GM12892 (cell line): ENCODE data around the gene OR8B12.

Experiments used
- POLR2A ChIP-seq: IDR thresholded peaks from 2 replicates; pipeline ENCODE4 v1.6.1; 2011; ENCODE audit warnings: low read depth, low read length, control low read depth
- POLR2AphosphoS5 ChIP-seq: IDR thresholded peaks from 2 replicates; pipeline ENCODE4 v1.6.1; 2011; ENCODE audit warnings: low read depth, low read length, control low read depth

DNA sequence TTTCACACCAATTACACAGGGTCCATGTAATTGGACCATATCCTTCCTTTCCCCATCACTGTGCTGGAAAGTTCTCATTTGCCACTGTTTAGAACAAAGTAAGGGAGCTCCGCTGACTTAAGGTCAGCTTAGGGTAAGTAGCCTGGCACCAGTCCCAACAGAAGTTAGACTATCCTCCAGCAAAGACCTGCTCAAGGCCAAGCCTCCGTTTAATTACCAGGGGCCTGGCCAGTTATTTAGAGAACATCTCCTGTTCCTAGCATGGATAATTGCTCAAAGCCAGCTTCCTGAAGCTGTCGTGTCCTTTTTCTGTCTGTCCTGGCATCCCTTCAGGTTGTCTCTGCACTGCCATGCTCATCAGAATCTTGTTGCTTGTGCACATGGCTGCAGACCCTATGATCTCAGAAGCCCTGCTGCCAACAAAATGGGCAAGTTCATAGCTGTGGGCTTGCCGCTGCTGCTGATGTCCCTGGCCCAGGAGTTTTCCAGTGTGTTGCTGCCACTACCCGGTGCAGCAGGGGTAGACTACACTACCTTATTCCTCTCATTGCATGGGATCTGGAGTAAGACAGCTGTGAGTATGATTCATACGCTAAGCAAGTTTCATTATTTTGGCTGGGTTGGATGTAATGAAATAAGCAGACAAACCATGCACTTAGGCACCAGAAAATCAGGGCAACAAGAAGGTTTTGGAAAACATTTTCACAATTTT, 34.4 kb upstream of the OR8B12 start:
- TF ChIP-seq POLR2A (no peak), POLR2AphosphoS5 (no peak)
